ENCODE results near the gene PARD3B.

PARD3B gene

DNA sequence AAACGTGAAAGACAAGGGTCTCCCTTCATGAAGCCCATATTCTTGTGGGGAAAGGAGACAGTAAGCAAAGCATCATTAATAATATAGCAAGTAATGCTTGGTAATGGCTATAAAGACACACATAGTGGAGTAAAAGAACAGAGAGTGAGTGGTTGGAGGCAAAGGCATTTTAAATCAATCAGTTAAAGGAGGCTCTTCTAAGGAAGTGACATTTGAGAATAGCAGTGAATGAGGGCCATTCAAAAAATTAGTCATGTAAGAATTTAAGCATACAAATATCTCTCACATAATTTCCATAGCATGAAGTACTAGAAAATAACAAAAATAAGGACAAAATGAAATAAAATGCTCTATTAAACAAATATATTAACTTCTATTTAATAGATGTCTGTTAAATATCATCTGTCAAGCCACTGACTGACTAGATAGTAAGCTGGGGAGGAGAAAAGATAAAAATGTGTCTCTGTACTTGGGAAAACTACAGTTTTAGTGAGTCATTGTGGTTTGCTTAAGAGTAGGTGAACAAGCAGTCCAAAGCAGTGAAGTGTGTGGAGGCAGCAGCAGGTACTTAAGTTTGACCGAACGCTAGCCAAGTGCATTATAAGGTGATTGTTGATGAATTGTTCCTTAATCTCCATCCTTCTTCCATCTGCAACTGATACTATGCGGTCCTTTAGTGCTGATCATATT lies 160.1 kb downstream of the PARD3B start:
- DNase-seq (ENCODE audit: low read depth) = no peak

DNA sequence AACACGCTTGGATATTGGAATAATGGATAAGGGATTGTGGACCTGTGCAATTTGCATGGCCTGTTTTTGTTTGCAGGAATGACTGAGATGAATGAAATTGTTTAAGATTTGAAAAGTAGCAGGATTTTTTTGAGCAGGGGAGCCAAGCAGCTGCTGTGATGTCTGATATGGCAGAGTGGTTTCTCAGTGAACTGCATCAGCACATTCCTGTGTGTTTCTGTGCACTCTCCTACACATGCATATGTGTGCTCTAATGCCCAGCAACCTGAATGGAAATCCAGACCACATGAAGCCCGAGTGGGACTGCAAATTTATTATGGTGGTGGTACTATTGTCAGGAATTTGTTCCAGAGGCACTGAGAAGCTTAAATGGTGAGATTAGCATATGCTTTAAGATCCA lies 161.7 kb downstream of the PARD3B start:
- DNase-seq (ENCODE audit: low read depth) = no peak

DNA sequence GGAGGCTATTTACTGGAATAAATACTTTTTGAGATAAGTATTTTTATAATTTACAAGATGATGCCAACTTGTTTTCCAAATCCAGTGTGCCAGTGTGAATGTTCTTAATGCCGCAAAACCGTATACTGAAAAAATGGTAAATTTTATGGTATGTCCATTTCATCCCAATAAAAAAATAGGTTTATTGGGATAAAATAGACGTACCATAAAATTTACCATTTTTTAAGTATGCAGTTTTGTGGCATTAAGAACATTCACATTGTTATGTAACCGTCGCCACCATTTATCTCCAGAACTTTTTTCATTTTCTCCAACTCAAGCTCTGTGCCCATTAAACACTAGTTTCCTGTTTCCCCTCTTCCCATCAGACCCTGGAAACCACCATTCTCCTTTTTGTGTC lies 167.9 kb downstream of the PARD3B start:
- DNase-seq (ENCODE audit: low read depth) = no peak

GRCh38 chr2:204715361-204715760 lies 170.1 kb downstream of the PARD3B start:
- DNase-seq (ENCODE audit: low read depth) = no peak

GRCh38 chr2:204717591-204717990 lies 172.3 kb downstream of the PARD3B start:
- no peak for DNase-seq (ENCODE audit: low read depth)

DNA sequence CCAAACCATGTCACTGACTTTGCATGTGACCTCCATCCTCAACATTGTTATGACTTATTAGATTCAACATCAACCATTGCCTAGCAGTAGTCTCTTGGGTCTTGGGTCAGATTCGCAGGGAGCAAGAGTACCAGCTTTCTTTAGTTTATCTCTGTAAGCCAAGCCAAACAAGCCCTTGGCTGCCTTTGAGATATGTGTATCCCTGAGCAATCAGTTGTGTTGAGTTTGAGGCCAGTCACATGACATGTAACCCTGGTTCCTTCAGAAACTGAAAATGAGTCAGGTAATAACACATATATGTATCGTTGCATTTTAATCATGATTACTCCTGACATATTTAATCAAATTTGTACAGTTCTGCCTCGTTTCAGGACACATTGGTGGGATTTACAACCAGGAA lies 173.3 kb downstream of the PARD3B start:
- DNase-seq (ENCODE audit: low read depth) = no peak

DNA sequence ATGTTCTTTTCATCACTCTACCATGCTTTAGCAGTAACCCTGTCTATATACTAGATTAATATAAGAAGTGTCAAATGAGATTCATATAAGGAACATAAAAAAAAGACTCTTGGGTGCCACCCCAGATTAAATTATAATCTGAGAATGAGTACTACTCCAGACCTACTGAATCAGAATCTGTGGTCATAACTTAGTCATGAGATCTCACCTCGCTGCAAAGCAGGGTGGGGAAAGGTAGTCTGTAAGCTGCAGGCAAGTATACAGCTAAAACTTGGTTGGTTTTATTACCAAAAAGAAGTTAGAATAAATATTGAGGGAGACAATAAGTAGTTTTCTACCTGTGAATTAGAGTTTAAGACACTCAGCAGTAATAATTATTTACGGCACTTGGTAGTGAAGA lies 175.6 kb downstream of the PARD3B start:
- no peak for DNase-seq (ENCODE audit: low read depth)

DNA sequence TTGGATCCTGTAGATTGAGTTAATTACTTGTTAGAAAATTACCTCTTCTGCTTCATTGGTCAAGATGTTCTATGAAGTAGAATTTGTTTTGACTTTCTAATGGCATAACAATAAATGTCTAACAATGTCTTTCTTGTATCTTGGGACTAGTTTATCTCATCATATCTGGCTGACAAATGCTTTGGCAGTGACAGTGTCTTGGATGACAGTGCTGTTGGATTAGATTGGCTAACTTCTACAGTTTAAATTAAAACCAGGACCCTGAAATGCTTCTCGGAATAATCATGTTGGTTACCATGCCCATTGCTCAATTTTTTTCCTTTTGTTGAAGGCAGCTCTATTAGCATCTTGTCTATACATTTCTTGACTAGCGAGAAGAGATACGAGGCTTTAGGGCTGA lies 176.9 kb downstream of the PARD3B start:
- no peak for DNase-seq (ENCODE audit: low read depth)

DNA sequence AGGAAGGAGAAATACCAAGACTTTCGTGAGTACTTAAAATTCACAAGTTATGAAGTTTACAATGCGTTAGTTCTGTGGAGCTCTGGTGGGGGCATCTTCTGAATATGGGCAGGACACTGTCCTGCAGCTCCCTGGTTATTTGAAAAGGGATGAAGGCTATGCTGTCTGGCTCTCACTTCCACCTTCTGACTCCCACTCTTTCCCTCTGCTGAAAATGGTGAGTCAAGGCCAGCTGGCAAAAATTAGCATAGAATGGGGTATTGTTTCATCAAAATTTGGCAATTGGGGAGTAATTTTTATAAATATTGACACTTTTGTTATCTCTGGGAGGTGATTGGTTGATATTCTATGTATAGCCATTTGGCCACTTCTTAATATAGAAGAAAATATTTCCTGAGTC lies 177.4 kb downstream of the PARD3B start:
- no peak for DNase-seq (ENCODE audit: low read depth)

DNA sequence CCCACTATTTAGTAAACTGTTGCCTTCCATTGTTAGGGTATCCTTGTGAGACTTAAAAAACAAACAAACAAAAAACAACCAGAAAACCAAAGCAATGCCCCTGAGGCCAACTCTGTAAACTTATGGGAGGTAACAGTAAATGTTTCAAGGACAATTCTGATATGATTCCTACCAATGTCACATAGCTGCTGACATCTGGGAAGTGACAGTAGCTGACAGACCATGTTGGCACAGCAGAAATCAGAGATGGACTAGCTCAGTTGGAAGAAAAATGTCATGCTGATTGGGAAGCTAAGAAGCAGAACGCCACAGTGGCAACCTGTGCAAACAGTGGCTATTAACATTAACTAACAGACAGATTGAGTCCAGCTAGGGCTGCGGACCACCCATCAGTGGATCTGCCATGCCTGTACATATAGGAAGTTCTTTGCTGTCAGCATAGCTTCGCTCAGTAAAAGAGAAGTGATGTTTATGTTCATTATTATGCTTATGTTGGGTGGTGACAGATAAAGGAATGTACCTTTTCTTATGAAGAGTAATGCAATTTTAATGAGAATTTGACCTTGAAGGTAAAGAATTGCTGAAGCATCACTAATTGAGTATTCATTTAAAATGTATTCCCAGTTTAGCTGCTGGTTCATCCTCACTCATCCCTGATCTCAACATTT lies 180.6 kb downstream of the PARD3B start:
- no peak for DNase-seq (ENCODE audit: low read depth)

- no peak for DNase-seq (ENCODE audit: low read depth)
Observed at GRCh38 chr2:204726831-204727230, 181.6 kb downstream of the PARD3B start.

DNA sequence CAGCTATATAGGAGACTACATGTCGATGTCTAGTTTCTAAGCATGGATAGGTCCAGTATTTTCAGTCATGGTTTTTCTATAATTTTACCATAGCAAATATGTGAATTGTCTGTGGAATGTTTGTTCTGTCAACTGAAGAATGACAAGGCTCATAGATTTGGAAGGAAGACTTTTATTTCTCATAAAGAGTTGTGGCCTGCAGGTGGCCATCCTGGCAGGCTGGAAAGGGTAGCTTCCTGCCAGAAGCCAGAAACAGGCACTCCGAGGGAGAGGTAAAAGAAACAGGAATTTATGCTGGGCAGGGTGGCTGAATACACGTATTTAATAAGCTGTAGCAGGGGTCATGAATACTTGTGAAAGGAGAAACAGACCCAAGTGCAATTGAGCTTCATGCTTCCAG lies 182.1 kb downstream of the PARD3B start:
- no peak for DNase-seq (ENCODE audit: low read depth)

DNA sequence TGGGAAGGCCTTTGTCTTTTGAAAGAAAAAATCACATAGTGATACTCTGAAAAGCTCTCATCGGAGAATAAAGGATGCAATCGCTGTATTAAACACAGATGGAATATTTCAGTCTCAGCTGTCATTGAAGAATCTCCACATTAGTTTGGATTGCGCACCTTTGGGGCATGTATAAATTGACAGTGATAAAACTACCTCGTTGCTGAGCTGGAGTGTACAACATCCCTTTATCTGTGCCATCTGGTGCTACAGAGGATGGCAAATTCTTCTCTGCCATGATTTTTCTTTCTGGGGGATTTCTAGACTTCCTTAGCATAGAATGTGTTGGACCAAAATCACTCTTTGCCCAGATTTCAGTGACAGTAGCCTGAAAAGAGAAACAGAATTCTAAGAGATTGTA lies 185.3 kb downstream of the PARD3B start:
- no peak for DNase-seq (ENCODE audit: low read depth)

DNA sequence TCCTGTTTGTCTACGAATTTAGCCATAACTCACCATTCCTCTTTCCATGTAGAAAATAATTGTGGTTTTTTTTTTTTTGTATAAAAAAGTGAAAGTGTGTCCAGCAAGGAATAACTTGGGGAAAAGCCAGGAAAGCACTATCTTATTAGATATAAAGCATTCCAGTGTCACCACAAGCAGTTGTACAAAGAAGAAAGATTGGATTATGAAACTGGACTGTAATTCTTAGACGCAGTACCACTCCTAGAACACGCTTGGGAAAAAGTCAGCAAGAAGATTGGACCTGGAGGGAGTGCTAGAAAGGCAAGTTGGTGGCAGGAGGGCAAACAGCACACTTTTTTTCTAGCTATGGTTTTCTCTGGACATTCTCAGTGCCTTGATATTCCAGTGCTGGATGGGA lies 186.7 kb downstream of the PARD3B start:
- DNase-seq (ENCODE audit: low read depth) = peak; percentile 30

DNA sequence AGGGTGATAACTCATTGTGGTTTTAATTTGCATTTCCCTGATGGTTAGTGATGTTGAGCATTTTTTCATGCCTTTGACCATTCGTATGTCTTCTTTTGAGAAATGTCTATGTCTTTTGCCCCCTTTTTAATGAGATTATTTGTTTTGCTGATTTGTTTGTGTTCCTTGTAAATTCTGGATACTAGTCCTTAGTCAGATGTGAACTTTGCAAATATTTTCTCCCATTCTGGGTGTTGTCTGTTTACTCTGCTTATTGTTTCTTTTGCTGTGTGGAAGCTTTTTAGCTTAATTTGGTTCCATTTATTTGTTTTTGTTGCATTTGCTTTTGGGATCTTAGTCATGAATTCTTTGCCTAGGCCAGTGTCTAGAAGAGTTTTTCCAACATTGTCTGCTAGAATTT lies 192.0 kb downstream of the PARD3B start:
- DNase-seq (ENCODE audit: low read depth) = no peak

DNA sequence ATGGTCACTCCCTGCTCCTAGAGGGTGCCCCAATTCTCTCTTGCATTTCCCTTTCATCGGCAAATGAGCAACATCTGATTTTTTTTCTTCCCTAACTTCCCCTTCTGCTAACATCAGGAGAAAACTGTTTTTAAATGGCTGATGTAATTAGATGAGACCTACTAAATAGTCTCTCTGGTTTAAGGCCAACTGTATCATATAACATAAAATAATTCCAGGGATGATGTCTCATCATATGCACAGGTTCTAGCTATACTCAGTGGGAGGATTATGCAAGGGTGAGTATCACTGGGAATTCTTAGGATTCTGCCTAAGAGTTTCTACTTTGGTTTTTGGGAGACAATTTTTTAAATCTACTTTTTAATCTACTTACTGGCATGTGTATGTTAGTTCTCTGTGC lies 193.4 kb downstream of the PARD3B start:
- no peak for DNase-seq (ENCODE audit: low read depth)

DNA sequence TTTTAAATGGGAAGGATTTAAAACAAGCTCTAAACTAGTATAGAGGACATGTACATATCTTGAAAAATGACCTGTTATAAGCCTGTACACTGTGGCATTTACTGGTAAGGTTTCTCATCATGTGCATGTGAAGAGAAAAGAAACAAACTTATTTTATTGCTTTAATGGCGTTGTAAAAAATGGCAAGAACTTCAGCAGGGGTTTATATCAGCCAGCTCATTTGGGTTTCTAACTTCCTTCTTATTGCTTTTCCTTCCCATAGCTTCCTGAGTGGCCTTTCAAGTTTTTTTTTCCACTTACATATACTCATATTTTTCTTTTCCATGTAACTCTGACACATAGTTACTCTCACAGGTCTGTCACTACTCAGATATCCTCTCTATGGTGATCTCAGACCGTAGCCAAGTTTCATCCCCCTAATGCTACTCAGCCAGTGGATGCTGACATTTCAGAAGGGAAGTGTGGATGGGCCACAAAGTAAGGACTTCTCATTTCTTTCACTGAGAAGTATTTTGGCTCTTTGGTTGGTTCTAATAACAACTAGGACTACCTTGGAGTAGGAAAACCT lies 198.2 kb downstream of the PARD3B start:
- no peak for DNase-seq (ENCODE audit: low read depth)

- no peak for DNase-seq (ENCODE audit: low read depth)
Observed at GRCh38 chr2:204744506-204744905, 199.2 kb downstream of the PARD3B start.

- DNase-seq (ENCODE audit: low read depth) = no peak
Observed at GRCh38 chr2:204748286-204748685, 203.0 kb downstream of the PARD3B start.

DNA sequence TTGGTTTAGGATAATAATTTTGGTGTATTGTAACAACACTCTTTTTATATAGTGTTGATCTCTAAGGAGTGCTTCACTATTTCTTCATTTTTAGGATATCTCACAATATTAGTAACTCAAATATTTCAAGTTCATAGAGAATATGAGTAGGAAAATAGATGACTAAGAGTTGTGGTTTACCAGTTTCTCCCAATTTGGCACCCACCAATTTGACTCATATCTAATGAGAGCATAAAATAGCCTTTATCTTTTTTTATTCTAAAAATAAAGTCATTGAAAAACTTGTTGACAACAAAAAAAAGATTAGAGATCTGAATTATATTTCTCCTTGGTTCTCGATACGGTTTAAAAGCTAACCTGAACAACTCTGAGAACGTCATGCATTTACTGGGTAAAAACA lies 204.0 kb downstream of the PARD3B start:
- DNase-seq (ENCODE audit: low read depth) = peak; percentile 30

DNA sequence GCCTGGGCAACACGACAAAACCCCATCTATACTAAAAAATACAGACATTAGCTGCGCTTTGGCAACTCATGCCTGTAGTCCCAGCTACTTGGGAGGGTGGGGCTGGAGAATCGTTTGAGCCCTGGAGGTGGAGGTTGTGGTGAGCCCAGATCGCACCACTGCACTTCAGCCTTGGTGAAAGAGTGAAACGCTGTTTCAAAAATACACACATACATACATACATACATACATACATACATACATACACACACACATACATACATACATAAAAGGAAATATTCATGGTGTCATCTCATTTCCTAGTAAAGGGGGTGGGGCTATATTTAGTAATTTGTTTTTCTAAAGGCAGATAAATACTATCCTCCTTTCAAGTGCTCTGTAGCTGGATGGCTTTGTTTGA lies 205.1 kb downstream of the PARD3B start:
- no peak for DNase-seq (ENCODE audit: low read depth)

GRCh38 chr2:204751472-204751871 lies 206.2 kb downstream of the PARD3B start:
- DNase-seq (ENCODE audit: low read depth) = no peak

GRCh38 chr2:204753841-204754240 lies 208.6 kb downstream of the PARD3B start:
- DNase-seq (ENCODE audit: low read depth) = no peak

DNA sequence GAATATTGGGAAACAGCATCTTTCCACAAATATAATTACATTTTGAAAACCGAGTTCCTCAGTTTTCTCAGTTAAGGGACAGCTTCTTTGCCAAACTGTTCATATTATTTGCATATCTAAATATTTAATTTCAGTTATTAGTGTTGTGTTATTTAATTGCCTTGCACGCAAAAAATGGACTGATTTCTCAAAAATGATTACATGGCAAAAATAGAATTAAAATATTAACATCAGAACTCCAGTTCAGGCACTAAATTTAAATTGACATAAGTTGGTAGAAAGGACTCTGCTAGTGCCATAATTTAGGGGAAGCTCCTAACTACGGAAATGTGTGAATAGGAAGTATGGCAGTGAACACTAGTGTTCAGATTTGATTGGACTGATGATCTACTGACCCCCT lies 209.6 kb downstream of the PARD3B start:
- DNase-seq (ENCODE audit: low read depth) = no peak

Measured in non-pigmented ciliary epithelial cell (primary cell).